ENCODE data around the gene SOX30. TPM values are rescaled to one million over a fixed set of nuclear protein-coding genes. Genes with fewer than 3 reads are reported as not detected.

Gene SOX30
- total RNA-seq, 2 donors from 2014 or later: 0.37 to 0.44 TPM

- intact Hi-C loops (cut with DNase I): loop anchor here (2.0 to 10.0 kb wide), 2 partner anchors 46 to 48 kb away; no protein-coding TSS in a partner anchor
- ATAC-seq (no peak), DNase-seq (no peak)
Measured at GRCh38 chr5:157668356-157668755, 16.1 kb upstream of the SOX30 start.

GRCh38 chr5:157665467-157666070 is 13.3 kb upstream of the SOX30 start:
- DNase-seq (no peak), ATAC-seq (no peak)
- intact Hi-C loops (cut with DNase I): loop anchor here in 1 of 2 donors (10.0 kb wide), 1 partner anchor 49 kb away; no protein-coding TSS in a partner anchor

GRCh38 chr5:157659868-157660660 is 7.8 kb upstream of the SOX30 start:
- no peak for ATAC-seq
- intact Hi-C loops (cut with DNase I): loop anchor here in 1 of 2 donors (10.0 kb wide), 1 partner anchor 55 kb away; no protein-coding TSS in a partner anchor
- no peak for DNase-seq

GRCh38 chr5:157658893-157659292 is 6.7 kb upstream of the SOX30 start:
- intact Hi-C loops (cut with DNase I): no loop called here
- ATAC-seq (no peak), DNase-seq (no peak)

- DNase-seq: no peak
- ATAC-seq: no peak
- intact Hi-C loops (cut with DNase I): no loop called here
Measured at GRCh38 chr5:157657516-157657915, 5.3 kb upstream of the SOX30 start.

GRCh38 chr5:157651623-157652376 is 438 bp downstream of the SOX30 start:
- ATAC-seq: peak; percentile 96 to 98
- intact Hi-C loops (cut with DNase I): no loop called here

GRCh38 chr5:157650991-157651611 is 1.1 kb downstream of the SOX30 start:
- ATAC-seq (no peak), DNase-seq (no peak)
- intact Hi-C loops (cut with DNase I): no loop called here

More at GRCh38 chr5:157651623-157652376, 438 bp downstream of the SOX30 start:
- DNase-seq: peak; percentile 72

GRCh38 chr5:157649101-157649500 is 3.1 kb downstream of the SOX30 start:
- DNase-seq (no peak), ATAC-seq (no peak)
- intact Hi-C loops (cut with DNase I): no loop called here

GRCh38 chr5:157648275-157648990 is 3.8 kb downstream of the SOX30 start:
- ATAC-seq (no peak), DNase-seq (no peak)
- intact Hi-C loops (cut with DNase I): no loop called here

- intact Hi-C loops (cut with DNase I): no loop called here
- DNase-seq (no peak), ATAC-seq (no peak)
Measured at GRCh38 chr5:157640406-157641066, 11.7 kb downstream of the SOX30 start.

GRCh38 chr5:157630341-157630740 is 21.9 kb downstream of the SOX30 start:
- intact Hi-C loops (cut with DNase I): no loop called here
- ATAC-seq: no peak
- DNase-seq: no peak

GRCh38 chr5:157626831-157627230 is 25.4 kb downstream of the SOX30 start:
- DNase-seq: no peak
- ATAC-seq: no peak
- intact Hi-C loops (cut with DNase I): no loop called here

GRCh38 chr5:157624144-157624543 is 28.1 kb downstream of the SOX30 start:
- intact Hi-C loops (cut with DNase I): no loop called here
- DNase-seq (no peak), ATAC-seq (no peak)

- DNase-seq (no peak), ATAC-seq (no peak)
- intact Hi-C loops (cut with DNase I): no loop called here
Measured at GRCh38 chr5:157620776-157621175, 31.5 kb downstream of the SOX30 start.

- ATAC-seq: no peak
- intact Hi-C loops (cut with DNase I): no loop called here
- no peak for DNase-seq
Measured at GRCh38 chr5:157618191-157618765, 34.0 kb downstream of the SOX30 start.

- DNase-seq (no peak), ATAC-seq (no peak)
- intact Hi-C loops (cut with DNase I): no loop called here
Measured at GRCh38 chr5:157616785-157617184, 35.5 kb downstream of the SOX30 start.

GRCh38 chr5:157613385-157614245 is 38.6 kb downstream of the SOX30 start:
- intact Hi-C loops (cut with DNase I): no loop called here
- no peak for ATAC-seq

More at GRCh38 chr5:157613385-157614245, 38.6 kb downstream of the SOX30 start:
- DNase-seq: no peak

Data from left cardiac atrium (tissue), 4 donors.